MCF 10A (cell line): ENCODE data around the gene PHF21A. TPM values are rescaled to one million over a fixed set of nuclear protein-coding genes. Genes with fewer than 3 reads are reported as not detected.

Source experiments
- BruUV-seq: library from RNA; stranded (reverse); fragments of 400-500 nt; replicated peaks from 2 replicates; lab custom pipeline; 2021; lab: Mats Ljungman, UMichigan
- CTCF ChIA-PET: fragments of 300-600 bp; sonication (Branson Sonifier 250); formaldehyde crosslinking; extraction: SDS; loops from one replicate; lab custom pipeline; 2021; ENCODE audit warnings: antibody characterized with exemption, inconsistent platforms; lab: Yijun Ruan, JAX
- POLR2A ChIA-PET: fragments of 300-600, 350-650 bp; sonication (Branson Sonifier 250); formaldehyde crosslinking; extraction: SDS; loops from one replicate; lab custom pipeline; 2020; ENCODE audit warnings: antibody characterized with exemption, inconsistent platforms; lab: Yijun Ruan, JAX
- DNase-seq: peaks from one replicate; pipeline ENCODE4 v3.0.0-alpha.2; 2018; ENCODE audit not compliant: unreplicated experiment
- H3K27ac Mint-ChIP-seq: one replicate; pipeline ENCODE4 v1.8.0; 2022; ENCODE audit warnings: mild to moderate bottlenecking, low read depth, mixed read lengths; ENCODE audit not compliant: unreplicated experiment
- H3K27me3 Mint-ChIP-seq: one replicate; pipeline ENCODE4 v1.8.0; 2022; ENCODE audit warnings: mixed read lengths; ENCODE audit not compliant: insufficient read depth, unreplicated experiment
- H3K36me3 Mint-ChIP-seq: one replicate; pipeline ENCODE4 v1.8.0; 2022; ENCODE audit warnings: mild to moderate bottlenecking, moderate library complexity, mixed read lengths; ENCODE audit not compliant: insufficient read depth, unreplicated experiment
- H3K4me1 Mint-ChIP-seq: one replicate; pipeline ENCODE4 v1.8.0; 2022; ENCODE audit warnings: mixed read lengths; ENCODE audit not compliant: insufficient read depth, unreplicated experiment
- H3K4me3 Mint-ChIP-seq: one replicate; pipeline ENCODE4 v1.8.0; 2022; ENCODE audit warnings: mild to moderate bottlenecking, moderate library complexity, mixed read lengths; ENCODE audit not compliant: unreplicated experiment
- H3K9me3 Mint-ChIP-seq: one replicate; pipeline ENCODE4 v1.8.0; 2022; ENCODE audit warnings: mixed read lengths; ENCODE audit not compliant: unreplicated experiment
- CTCF ChIP-seq: fragments of 200-600 bp; IDR thresholded peaks from one replicate; pipeline ENCODE4 v1.8.0; 2022; ENCODE audit warnings: antibody characterized with exemption, mild to moderate bottlenecking; ENCODE audit not compliant: unreplicated experiment
- intact Hi-C: fragments of 100-400 bp; cut with micrococcal nuclease; formaldehyde crosslinking; loops from 2 replicates; pipeline ENCODE4 v1.14.1; 2022
- total RNA-seq: library from RNA; stranded (reverse); gene quantifications from 2 replicates; pipeline ENCODE4 v1.2.3, GENCODE V29; 2022

The PHF21A gene
- total RNA-seq, 1 experiment from 2014 or later: 37.6 TPM

- no peak overlapping the region for H3K4me3 Mint-ChIP-seq
- CTCF ChIA-PET: no interaction called here
- intact Hi-C loops: no loop called here
Observed at GRCh38 chr11:45927684-45928413, 193.4 kb downstream of the PHF21A start.

GRCh38 chr11:45927332-45927683 is 193.9 kb downstream of the PHF21A start:
- no peak for TF ChIP-seq CTCF
- BruUV-seq: no TSS peak
- DNase-seq: no peak
- Mint-ChIP-seq H3K27me3 (no peaks in the 10 kb centered on the region), H3K4me1 (peaks cover 32% of the 10 kb centered on the region), H3K27ac (no peak overlapping the region), H3K4me3 (no peak overlapping the region), H3K9me3 (no peaks in the 10 kb centered on the region), H3K36me3 (peaks cover 16% of the 10 kb centered on the region)
- intact Hi-C loops: no loop called here
- ChIA-PET CTCF (interaction anchor here (0.9 kb wide), 1 partner anchor 80 kb away, joined by 4 read pairs; no protein-coding TSS in a partner anchor), POLR2A (interaction anchor here (1.2 kb wide), 1 partner anchor 9 kb away, joined by 5 read pairs; the partner anchor contains the start of gene PEX16)

More at GRCh38 chr11:45927684-45928413, 193.4 kb downstream of the PHF21A start:
- no peak for TF ChIP-seq CTCF
- Mint-ChIP-seq H3K27ac (peak overlapping the region; percentile 74), H3K9me3 (no peaks in the 10 kb centered on the region), H3K36me3 (peaks cover 22% of the 10 kb centered on the region), H3K4me1 (peaks cover 32% of the 10 kb centered on the region), H3K27me3 (no peaks in the 10 kb centered on the region)
- POLR2A ChIA-PET: interaction anchor here (1.0 to 1.2 kb wide), 2 partner anchors 10 kb away, joined by 5 read pairs; partner anchors contain the start of gene PEX16
- BruUV-seq: no TSS peak
- no peak for DNase-seq

- H3K4me1 Mint-ChIP-seq: peaks cover 31% of the 10 kb centered on the region
- BruUV-seq: no TSS peak
- no peaks in the 10 kb centered on the region for H3K9me3 Mint-ChIP-seq
- no peak for TF ChIP-seq CTCF
- no peak overlapping the region for H3K27ac Mint-ChIP-seq
- POLR2A ChIA-PET: interaction anchor here (1.2 kb wide), 1 partner anchor 8 kb away, joined by 5 read pairs; the partner anchor contains the start of gene PEX16
- H3K36me3 Mint-ChIP-seq: peaks cover 11% of the 10 kb centered on the region
- no peak for DNase-seq
- H3K27me3 Mint-ChIP-seq: no peaks in the 10 kb centered on the region
- no peak overlapping the region for H3K4me3 Mint-ChIP-seq
- intact Hi-C loops: no loop called here
- CTCF ChIA-PET: interaction anchor here (0.5 to 1.1 kb wide), 3 partner anchors 39 to 790 kb away, joined by 4 to 7 read pairs (median 4); no protein-coding TSS in a partner anchor
Observed at GRCh38 chr11:45926536-45927331, 194.5 kb downstream of the PHF21A start.

- peaks cover 5% of the 10 kb centered on the region for H3K36me3 Mint-ChIP-seq
- TF ChIP-seq CTCF: no peak
- ChIA-PET POLR2A (no interaction called here), CTCF (interaction anchor here (0.9 to 1.1 kb wide), 2 partner anchors 10 to 39 kb away, joined by 3 to 7 read pairs; no protein-coding TSS in a partner anchor)
- DNase-seq: no peak
- intact Hi-C loops: no loop called here
- H3K27ac Mint-ChIP-seq: no peak overlapping the region
- no TSS peak for BruUV-seq
- no peaks in the 10 kb centered on the region for H3K9me3 Mint-ChIP-seq
- H3K4me3 Mint-ChIP-seq: no peak overlapping the region
- H3K4me1 Mint-ChIP-seq: peaks cover 23% of the 10 kb centered on the region
- no peaks in the 10 kb centered on the region for H3K27me3 Mint-ChIP-seq
Observed at GRCh38 chr11:45926001-45926401, 195.3 kb downstream of the PHF21A start.
